ENCODE measurements around the gene COG7.

- TF ChIP-seq CTCF (conservative IDR thresholded peaks at IDR 0.05; ENCODE audit: low read depth, low read length) (no peak), EZH2 (IDR thresholded peaks at IDR 0.05; ENCODE audit: low read length, unreplicated experiment) (no peak), EZH2phosphoT487 (IDR thresholded peaks at IDR 0.05; ENCODE audit: borderline replicate concordance, low read length) (no peak)
Observed at GRCh38 chr16:23407436-23408127, 45.4 kb downstream of the COG7 start.
